ENCODE data around the gene HIVEP2. TPM values are rescaled to one million over a fixed set of nuclear protein-coding genes. Genes with fewer than 3 reads are reported as not detected.

The HIVEP2 gene
- total RNA-seq, 1 experiment from 2014 or later: 4.2 TPM

DNA sequence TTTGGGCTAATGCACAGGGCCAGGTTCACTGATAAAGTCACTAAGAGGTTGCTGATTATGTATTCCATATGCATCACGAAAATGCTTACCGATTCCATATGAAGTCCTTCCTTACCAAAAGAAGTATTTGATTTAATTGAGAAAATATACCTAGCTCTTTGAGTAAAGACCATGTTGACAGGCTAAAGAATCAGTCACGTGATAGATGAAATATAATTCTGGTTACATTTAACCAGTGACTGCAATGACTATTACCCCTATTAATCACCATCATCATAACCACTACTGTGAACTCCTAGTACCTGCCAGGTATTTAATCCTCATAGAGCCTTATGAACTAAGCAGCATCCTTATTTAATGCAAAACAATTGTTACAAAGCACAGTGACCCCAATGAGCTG lies 110.1 kb downstream of the HIVEP2 start:
- H2AK5ac ChIP-seq (ENCODE audit: insufficient read length, low read length): no peak overlapping the region
- H3K4me3 Mint-ChIP-seq: no peak overlapping the region

More for the DNA sequence above, 110.1 kb downstream of the HIVEP2 start:
- Histone ChIP-seq H3K27me3 (ENCODE audit: insufficient read depth, low read length) (no peaks in the 10 kb centered on the region), H3K4me1 (ENCODE audit: insufficient read depth, low read length) (0 out of 2 replicates have a peak, but pooled peaks cover 2% of the 10 kb centered on the region), H3K79me2 (ENCODE audit: insufficient read depth, low read length) (no peaks in the 10 kb centered on the region), H3T11ph (ENCODE audit: low read length) (no peak overlapping the region), H3K9ac (ENCODE audit: extremely low read depth, insufficient read length, low read length) (no peak overlapping the region), H3K4me2 (ENCODE audit: insufficient read depth, insufficient read length, low read length) (no peak overlapping the region), H3K79me1 (ENCODE audit: insufficient read depth, low read depth, low read length, poor library complexity, severe bottlenecking) (no peaks in the 10 kb centered on the region), H3K27ac (ENCODE audit: insufficient read length, low read depth, low read length) (no peak overlapping the region), H2BK5ac (ENCODE audit: insufficient read length, low read length) (no peak overlapping the region), H3K23ac (ENCODE audit: insufficient read length, low read depth, low read length) (no peak overlapping the region), H2BK12ac (ENCODE audit: insufficient read length, low read depth, low read length) (no peak overlapping the region), H3K23me2 (ENCODE audit: insufficient read length, low read depth, low read length, poor library complexity, severe bottlenecking) (no peaks in the 10 kb centered on the region), H3K4ac (ENCODE audit: low read depth, low read length) (no peak overlapping the region), H3K18ac (ENCODE audit: insufficient read length, low read depth, low read length) (no peak overlapping the region), H4K5ac (ENCODE audit: insufficient read length, low read depth, low read length) (no peak overlapping the region), H4K8ac (replicated peaks; ENCODE audit: insufficient read length, low read depth, low read length) (no peak overlapping the region), H3K9me3 (ENCODE audit: control insufficient read depth, low read depth, low read length) (no peaks in the 10 kb centered on the region), H3K14ac (ENCODE audit: insufficient read depth, low read length) (no peak overlapping the region), H2AFZ (ENCODE audit: low read length) (no peak overlapping the region), H4K91ac (ENCODE audit: insufficient read length, low read depth, low read length) (no peak overlapping the region), H2BK120ac (ENCODE audit: low read depth, low read length, poor library complexity, severe bottlenecking) (no peak overlapping the region), H4K20me1 (ENCODE audit: control insufficient read depth, insufficient read depth, insufficient read length) (no peaks in the 10 kb centered on the region), H2BK20ac (ENCODE audit: low read depth, low read length, poor library complexity, severe bottlenecking) (no peak overlapping the region), H3K56ac (ENCODE audit: insufficient read length, low read depth, low read length) (no peak overlapping the region), H2BK15ac (ENCODE audit: low read depth, low read length) (no peak overlapping the region)
- Mint-ChIP-seq H3K27me3 (ENCODE audit: low read depth) (no peaks in the 10 kb centered on the region), H3K9me3 (no peaks in the 10 kb centered on the region), H3K27ac (peak overlapping the region in 1 of 3 experiments; percentile 84; a peak in 1 of 7 replicates), H3K36me3 (ENCODE audit: insufficient read depth in 1 of 3, low read depth in 3 of 3) (no peaks in the 10 kb centered on the region), H3K4me1 (peaks cover 4 to 5% of the 10 kb centered on the region in 2 experiments; a peak in 2 of 4 replicates)
- TF ChIP-seq, protein P1, sequence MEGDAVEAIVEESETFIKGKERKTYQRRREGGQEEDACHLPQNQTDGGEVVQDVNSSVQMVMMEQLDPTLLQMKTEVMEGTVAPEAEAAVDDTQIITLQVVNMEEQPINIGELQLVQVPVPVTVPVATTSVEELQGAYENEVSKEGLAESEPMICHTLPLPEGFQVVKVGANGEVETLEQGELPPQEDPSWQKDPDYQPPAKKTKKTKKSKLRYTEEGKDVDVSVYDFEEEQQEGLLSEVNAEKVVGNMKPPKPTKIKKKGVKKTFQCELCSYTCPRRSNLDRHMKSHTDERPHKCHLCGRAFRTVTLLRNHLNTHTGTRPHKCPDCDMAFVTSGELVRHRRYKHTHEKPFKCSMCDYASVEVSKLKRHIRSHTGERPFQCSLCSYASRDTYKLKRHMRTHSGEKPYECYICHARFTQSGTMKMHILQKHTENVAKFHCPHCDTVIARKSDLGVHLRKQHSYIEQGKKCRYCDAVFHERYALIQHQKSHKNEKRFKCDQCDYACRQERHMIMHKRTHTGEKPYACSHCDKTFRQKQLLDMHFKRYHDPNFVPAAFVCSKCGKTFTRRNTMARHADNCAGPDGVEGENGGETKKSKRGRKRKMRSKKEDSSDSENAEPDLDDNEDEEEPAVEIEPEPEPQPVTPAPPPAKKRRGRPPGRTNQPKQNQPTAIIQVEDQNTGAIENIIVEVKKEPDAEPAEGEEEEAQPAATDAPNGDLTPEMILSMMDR (conservative IDR thresholded peaks at IDR 0.05): no peak
- no peak for DNase-seq
- WGBS (ENCODE audit: extremely low coverage, insufficient read length, low lambda C conversion rate): no CpG with 5 or more reads among the region's 3 CpGs
